Measurements from ENCODE around the gene IRF7. TPM values are rescaled to one million over a fixed set of nuclear protein-coding genes. Genes with fewer than 3 reads are reported as not detected.

Gene IRF7
- total and polyA plus RNA-seq, 2 donors (not counting 3 experiments of a cell fraction or from before 2014, with no cell fraction given) = 12.6 to 14.7 TPM

DNA sequence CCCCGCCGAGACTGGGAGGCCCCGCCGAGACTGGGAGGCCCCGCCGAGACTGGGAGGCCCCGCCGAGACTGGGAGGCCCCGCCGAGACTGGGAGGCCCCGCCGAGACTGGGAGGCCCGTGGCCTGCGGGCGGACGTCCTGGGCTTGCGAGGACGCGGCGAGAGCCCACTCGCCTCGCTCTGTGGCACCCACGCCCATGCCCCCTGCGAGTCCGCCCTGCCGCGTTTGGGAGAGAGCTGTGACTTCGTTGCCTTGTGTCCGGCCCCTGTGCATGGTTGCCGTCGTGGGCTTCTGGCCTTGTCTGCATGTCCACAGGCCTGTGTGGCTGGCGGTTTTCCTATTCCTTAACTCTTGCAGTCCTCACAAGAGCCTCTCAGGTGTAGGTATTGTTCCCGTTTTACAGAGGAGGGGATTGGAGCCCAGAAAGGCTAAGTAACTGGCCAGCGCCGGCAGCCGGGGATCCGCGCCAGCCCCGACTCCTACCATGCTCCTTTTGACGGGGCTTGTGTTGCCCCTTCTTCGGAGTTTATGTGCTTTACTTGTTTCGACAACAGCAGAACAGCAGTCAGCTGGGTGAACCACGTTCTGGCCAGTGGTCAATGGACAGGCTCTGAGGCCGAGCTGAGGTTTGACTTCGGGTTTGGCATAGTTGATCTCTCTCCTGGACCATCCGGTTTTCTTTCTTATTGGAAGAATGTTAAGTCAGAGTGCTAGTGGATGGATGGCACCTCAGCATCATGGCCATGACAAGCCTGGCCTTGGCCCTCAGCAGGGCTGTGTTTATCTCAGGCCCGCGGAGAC, 38.7 kb downstream of the IRF7 start:
- Histone ChIP-seq H3K9me1 (replicated peaks; ENCODE audit: control insufficient read depth, extremely low read depth, insufficient read depth, low read length) (no peaks in the 10 kb centered on the region), H3K27ac (ENCODE audit: insufficient read depth, low read depth, low read length) (peak overlapping the region; percentile 58), H3K4me2 (ENCODE audit: insufficient read depth, low read length) (peak overlapping the region; percentile 94), H3K4me3 (replicated peaks in 1 of 3; ENCODE audit: insufficient read depth in 1 of 3, low read depth in 1 of 3, low read length in 3 of 3) (peak overlapping the region; percentile 67 to 98 (median 79)), H3K79me2 (ENCODE audit: control insufficient read depth, insufficient read depth, low read length) (peaks cover 52% of the 10 kb centered on the region), H4K20me1 (replicated peaks; ENCODE audit: control insufficient read depth, extremely low read depth, insufficient read depth, low read length) (no peaks in the 10 kb centered on the region), H3K9ac (replicated peaks; ENCODE audit: extremely low read depth, insufficient read depth, low read length) (peak overlapping the region; percentile 100), H3K27me3 (ENCODE audit: control insufficient read depth in 2 of 2, insufficient read depth in 2 of 2, low read length in 2 of 2) (peaks cover 8 to 10% of the 10 kb centered on the region in 2 experiments), H2AFZ (ENCODE audit: low read depth, low read length) (no peak overlapping the region), H3K9me3 (replicated peaks; ENCODE audit: control insufficient read depth, insufficient read depth, low read length) (no peaks in the 10 kb centered on the region), H3K4me1 (ENCODE audit: control insufficient read depth, extremely low read depth, insufficient read depth, low read length) (peaks cover 14% of the 10 kb centered on the region), H3K36me3 (ENCODE audit: control insufficient read depth in 2 of 2, extremely low read depth in 1 of 2, insufficient read depth in 2 of 2, low read length in 2 of 2) (peaks cover 0 to 4% of the 10 kb centered on the region in 2 experiments)
- DNase-seq (ENCODE audit: low read depth, low spot score) (peak; percentile 15), FAIRE-seq (peak; percentile 64)
- CTCF ChIA-PET = interaction anchor here (0.9 kb wide), 1 partner anchor 22 kb away, joined by 3 read pairs; no protein-coding TSS in a partner anchor
- no peak for TF ChIP-seq MAX (IDR thresholded peaks at IDR 0.05; ENCODE audit: insufficient read depth, insufficient read length)
- no peak for TF ChIP-seq EZH2 (IDR thresholded peaks at IDR 0.05; ENCODE audit: borderline replicate concordance, low read depth, low read length, severe bottlenecking)
- no peak for TF ChIP-seq JUN (IDR thresholded peaks at IDR 0.05; ENCODE audit: borderline replicate concordance, insufficient read depth, insufficient read length, low read depth)
- TF ChIP-seq MYC (IDR thresholded peaks at IDR 0.05; ENCODE audit: low read depth, low read length) = no peak
- no peak for TF ChIP-seq CTCF (IDR thresholded peaks at IDR 0.05; ENCODE audit: extremely low read depth in 1 of 2, insufficient read depth in 1 of 2, low read depth in 1 of 2, low read length in 2 of 2)
- TF ChIP-seq FOS (IDR thresholded peaks at IDR 0.05; ENCODE audit: borderline replicate concordance, insufficient read depth, low read length) = no peak
- TF ChIP-seq POLR2A (IDR thresholded peaks at IDR 0.05; ENCODE audit: low read depth, low read length) = no peak
- no peak for TF ChIP-seq GATA2 (IDR thresholded peaks at IDR 0.05; ENCODE audit: insufficient read depth, insufficient read length, low read depth, low read length)
- TF ChIP-seq POLR2AphosphoS5 (IDR thresholded peaks at IDR 0.05; ENCODE audit: insufficient read depth, low read depth, low read length) = no peak
- dilution Hi-C loops (cut with MboI; ENCODE audit: extremely low pct_ligation_motif_present, low sequenced_read_pairs) = no loop called here
- no TSS peak for BruUV-seq (replicated peaks)
- POLR2A ChIA-PET = no interaction called here
- intact Hi-C loops (cut with micrococcal nuclease) = loop anchor here (5.0 kb wide), 1 partner anchor 35 kb away; no protein-coding TSS in a partner anchor
